RWPE2 (cell line): ENCODE data around the gene CASP8.

Experiments
- ATAC-seq: fragments of 200-7000 bp; cut with Tn5 transposase; 3 replicates; pipeline ENCODE4 v1.9.1; 2021; ENCODE audit warnings: low read depth
- DNase-seq: peaks from one replicate; pipeline ENCODE4 v3.0.0-alpha.2; 2020; ENCODE audit warnings: low spot score
- H3K27ac ChIP-seq: fragments of 450-650 bp; 2 replicates; pipeline ENCODE4 v1.5.1; 2017; ENCODE audit warnings: mild to moderate bottlenecking; ENCODE audit not compliant: poor library complexity, severe bottlenecking
- H3K27me3 ChIP-seq: fragments of 250-450 bp; sonication (Bioruptor Pico); 2 replicates; pipeline ENCODE4 v1.5.1; 2021; ENCODE audit warnings: mild to moderate bottlenecking, moderate library complexity; ENCODE audit not compliant: insufficient read depth, poor library complexity, severe bottlenecking
- H3K36me3 ChIP-seq: fragments of 250-450 bp; sonication (Bioruptor Pico); 2 replicates; pipeline ENCODE4 v1.5.1; 2020; ENCODE audit warnings: low read depth, mild to moderate bottlenecking, moderate library complexity
- H3K4me1 ChIP-seq: fragments of 250-450 bp; sonication (Bioruptor Pico); 2 replicates; pipeline ENCODE4 v1.5.1; 2021; ENCODE audit warnings: mild to moderate bottlenecking, moderate library complexity; ENCODE audit not compliant: insufficient read depth, poor library complexity, severe bottlenecking
- H3K4me3 ChIP-seq: fragments of 250-450 bp; sonication (Bioruptor Pico); 2 replicates; pipeline ENCODE4 v1.5.1; 2021; ENCODE audit warnings: mild to moderate bottlenecking, moderate library complexity; ENCODE audit not compliant: severe bottlenecking
- H3K9me3 ChIP-seq: fragments of 250-450 bp; sonication (Bioruptor Pico); 2 replicates; pipeline ENCODE4 v1.5.1; 2021; ENCODE audit warnings: mild to moderate bottlenecking, moderate library complexity; ENCODE audit not compliant: severe bottlenecking
- CTCF ChIP-seq: fragments of 450-650 bp; IDR thresholded peaks from one replicate; pipeline ENCODE4 v1.5.1; 2017; ENCODE audit warnings: mild to moderate bottlenecking, moderate library complexity; ENCODE audit not compliant: poor library complexity, severe bottlenecking

Gene CASP8

GRCh38 chr2:201257956-201258665 is 2.2 kb upstream of the CASP8 start:
- ATAC-seq (peak; percentile 76), DNase-seq (peak; percentile 83)
- H3K9me3 ChIP-seq: no peaks in the 10 kb centered on the region
- peaks cover 31% of the 10 kb centered on the region for H3K4me1 ChIP-seq
- H3K27me3 ChIP-seq: no peaks in the 10 kb centered on the region
- H3K27ac ChIP-seq: peak overlapping the region; percentile 95
- H3K4me3 ChIP-seq: peak overlapping the region; percentile 30
- H3K36me3 ChIP-seq: no peaks in the 10 kb centered on the region; the same call in 1 of the 2 replicates
- TF ChIP-seq CTCF: no peak

GRCh38 chr2:201258666-201259615 is 1.4 kb upstream of the CASP8 start:
- ATAC-seq (no peak), DNase-seq (no peak)
- Histone ChIP-seq H3K27ac (peak overlapping the region; percentile 95), H3K36me3 (no peaks in the 10 kb centered on the region; the same call in 1 of the 2 replicates), H3K4me1 (peaks cover 31% of the 10 kb centered on the region), H3K9me3 (no peaks in the 10 kb centered on the region), H3K27me3 (no peaks in the 10 kb centered on the region), H3K4me3 (peak overlapping the region; percentile 30)
- TF ChIP-seq CTCF: no peak

GRCh38 chr2:201261471-201261870 is 1.1 kb downstream of the CASP8 start:
- DNase-seq: no peak
- no peaks in the 10 kb centered on the region for H3K27me3 ChIP-seq
- H3K27ac ChIP-seq: no peak overlapping the region
- no peaks in the 10 kb centered on the region; the same call in 1 of the 2 replicates for H3K36me3 ChIP-seq
- no peak for ATAC-seq
- peaks cover 31% of the 10 kb centered on the region for H3K4me1 ChIP-seq
- no peak for TF ChIP-seq CTCF
- H3K9me3 ChIP-seq: no peaks in the 10 kb centered on the region
- H3K4me3 ChIP-seq: no peak overlapping the region

DNA sequence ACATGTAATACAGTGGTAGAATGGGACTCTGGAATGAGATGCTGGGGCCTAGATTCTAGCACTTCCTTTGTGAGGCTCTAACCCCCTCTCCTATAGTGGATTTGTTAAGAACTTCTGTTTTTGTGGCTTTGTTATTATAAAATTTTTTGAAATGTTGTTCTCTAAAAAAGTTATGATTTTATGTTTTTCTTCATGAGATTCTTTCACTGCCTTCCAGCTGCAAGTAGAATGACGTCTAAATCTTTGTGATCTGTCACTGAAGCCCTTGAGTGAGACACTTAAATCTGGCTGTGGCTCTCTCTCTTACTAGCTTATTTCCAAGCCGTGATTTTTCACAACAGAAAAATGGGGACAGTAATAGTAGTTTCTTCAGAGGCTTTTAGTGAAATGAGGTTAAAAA is 1.6 kb downstream of the CASP8 start:
- no peak overlapping the region for H3K4me3 ChIP-seq
- DNase-seq (no peak), ATAC-seq (no peak)
- no peaks in the 10 kb centered on the region for H3K27me3 ChIP-seq
- no peak overlapping the region for H3K27ac ChIP-seq
- H3K36me3 ChIP-seq: no peaks in the 10 kb centered on the region; the same call in 1 of the 2 replicates
- no peak for TF ChIP-seq CTCF
- H3K4me1 ChIP-seq: peaks cover 31% of the 10 kb centered on the region
- no peaks in the 10 kb centered on the region for H3K9me3 ChIP-seq
